ENCODE results near the gene TSGA10IP.

TSGA10IP gene

DNA sequence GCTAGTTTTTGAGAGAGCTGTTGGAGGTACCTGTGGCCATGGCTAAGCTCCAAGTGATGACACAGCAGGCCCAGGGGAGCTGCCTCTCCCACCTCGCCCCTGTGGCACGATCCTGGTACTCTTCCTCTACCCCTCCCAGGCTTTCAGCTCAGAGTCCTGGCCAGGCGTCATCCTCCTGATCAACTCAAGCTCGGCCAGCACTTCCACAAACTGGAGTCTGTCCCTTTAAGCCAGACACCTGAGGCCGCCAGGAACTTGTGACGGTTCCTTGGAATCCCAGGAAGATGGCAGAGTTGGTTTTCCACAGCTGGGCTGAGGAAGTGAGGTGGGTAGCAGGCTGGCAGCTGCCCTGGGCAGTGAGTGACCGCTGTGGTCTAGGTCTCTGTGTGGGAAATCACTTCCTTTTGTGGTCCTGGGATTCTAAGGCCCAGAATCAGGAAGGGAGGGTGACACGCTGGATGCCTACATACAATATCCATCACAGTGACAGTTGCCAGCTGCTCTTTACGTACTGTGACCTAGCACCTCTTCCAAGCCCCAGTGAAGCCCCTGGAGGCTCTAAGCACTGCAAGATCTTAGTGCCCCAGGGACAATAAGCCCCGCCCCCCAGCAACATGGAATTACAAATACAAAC is 63.3 kb downstream of the TSGA10IP start:
- peak; percentile 34 to 57 for DNase-seq
